Tibial nerve (tissue), 4 donors: ENCODE data around the gene NBPF14.
"Not testable (repeated sequence)": the region's sequence is repeated elsewhere in the genome, so short reads cannot be mapped to it uniquely, and the experiment has no call there.

Experiments used
- EP300 ChIP-seq, 2 donors: sonication (generic); formaldehyde crosslinking; IDR thresholded peaks; one replicate each; pipeline ENCODE4 v1.6.1; 2017; ENCODE audit warnings: antibody characterized with exemption in 2 of 2, mild to moderate bottlenecking in 1 of 2
- POLR2A ChIP-seq, 2 donors: fragments of 450-650 bp; IDR thresholded peaks; one replicate each; pipeline ENCODE4 v1.6.1; 2017; ENCODE audit warnings: antibody characterized with exemption in 2 of 2, mild to moderate bottlenecking in 2 of 2, moderate library complexity in 2 of 2
- TF ChIP-seq, protein P1 (sequence below), 5 experiments: fragments of 200-600 bp in 3 of 5; fragments of 450-650 bp in 2 of 5; sonication (generic) in 3 of 5; IDR thresholded peaks; one replicate each; pipeline ENCODE4 v1.5.1; 2016 to 2019; ENCODE audit warnings: antibody characterized with exemption in 5 of 5, mild to moderate bottlenecking in 3 of 5, moderate library complexity in 2 of 5

DNA sequence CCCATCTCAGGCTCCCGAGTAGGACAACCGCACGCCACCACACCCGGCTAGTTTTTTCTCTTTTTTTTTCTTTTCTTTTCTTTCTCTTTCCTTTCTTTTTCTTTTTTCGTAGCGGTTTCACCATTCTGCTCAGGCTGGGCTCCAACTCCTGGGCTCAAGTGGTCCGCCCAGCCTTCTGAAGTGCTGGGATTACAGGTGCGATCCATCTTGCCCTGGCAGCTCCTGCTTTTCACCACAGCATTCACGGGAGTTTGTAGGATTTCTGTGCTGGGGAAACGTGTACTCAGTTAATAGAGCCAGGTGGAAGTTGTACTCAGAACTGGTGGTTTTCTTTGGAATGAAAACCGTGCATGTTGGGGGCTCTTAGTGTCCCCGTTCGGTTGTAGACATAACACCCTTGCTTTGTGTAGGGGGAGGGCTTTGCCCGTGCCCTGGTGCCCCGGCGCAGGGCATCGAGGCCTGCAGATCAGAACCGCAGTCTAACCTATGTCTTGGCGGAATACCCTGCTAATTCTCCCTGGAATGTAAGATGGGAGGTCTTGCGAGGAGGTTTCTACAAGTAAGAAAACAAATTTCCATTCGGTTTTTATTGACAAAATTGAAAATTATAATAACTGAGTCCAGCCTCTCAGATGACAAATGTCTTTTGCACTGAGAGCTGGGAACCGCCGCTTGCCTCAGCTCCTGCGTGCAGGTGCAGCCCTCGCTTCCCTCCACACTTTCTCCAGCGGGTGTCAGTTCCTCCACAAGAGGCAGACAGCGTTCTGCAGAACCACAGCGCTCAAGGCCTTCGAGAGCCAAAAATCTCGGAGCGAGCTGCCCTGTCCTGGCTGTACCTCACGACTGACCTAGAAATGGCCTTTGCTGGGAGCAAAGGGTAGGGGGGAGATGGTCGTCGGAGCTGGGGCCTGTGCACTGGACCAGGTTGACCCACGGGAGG lies 72.3 kb downstream of the NBPF14 start:
- TF ChIP-seq EP300, POLR2A (IDR thresholded peaks at IDR 0.05): not testable (repeated sequence)
- TF ChIP-seq, protein P1, sequence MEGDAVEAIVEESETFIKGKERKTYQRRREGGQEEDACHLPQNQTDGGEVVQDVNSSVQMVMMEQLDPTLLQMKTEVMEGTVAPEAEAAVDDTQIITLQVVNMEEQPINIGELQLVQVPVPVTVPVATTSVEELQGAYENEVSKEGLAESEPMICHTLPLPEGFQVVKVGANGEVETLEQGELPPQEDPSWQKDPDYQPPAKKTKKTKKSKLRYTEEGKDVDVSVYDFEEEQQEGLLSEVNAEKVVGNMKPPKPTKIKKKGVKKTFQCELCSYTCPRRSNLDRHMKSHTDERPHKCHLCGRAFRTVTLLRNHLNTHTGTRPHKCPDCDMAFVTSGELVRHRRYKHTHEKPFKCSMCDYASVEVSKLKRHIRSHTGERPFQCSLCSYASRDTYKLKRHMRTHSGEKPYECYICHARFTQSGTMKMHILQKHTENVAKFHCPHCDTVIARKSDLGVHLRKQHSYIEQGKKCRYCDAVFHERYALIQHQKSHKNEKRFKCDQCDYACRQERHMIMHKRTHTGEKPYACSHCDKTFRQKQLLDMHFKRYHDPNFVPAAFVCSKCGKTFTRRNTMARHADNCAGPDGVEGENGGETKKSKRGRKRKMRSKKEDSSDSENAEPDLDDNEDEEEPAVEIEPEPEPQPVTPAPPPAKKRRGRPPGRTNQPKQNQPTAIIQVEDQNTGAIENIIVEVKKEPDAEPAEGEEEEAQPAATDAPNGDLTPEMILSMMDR (IDR thresholded peaks at IDR 0.05) = not testable (repeated sequence)
